T-helper 2 cell (primary cell): ENCODE measurements around the gene CDH3.

Experiments
- DNase-seq, 5 experiments: peaks; one replicate each; pipeline versions ENCODE4 v3.0.0 to v3.0.0-alpha.2; 2012 to 2022
- total RNA-seq, 2 donors: gene quantifications; one replicate each; lab custom pipeline; 2026; lab: John Stamatoyannopoulos, UW

Gene CDH3
- total RNA-seq = 0 to 0.31 reads per million in 2 donors

- peak in 1 of 5 experiments; percentile 12 for DNase-seq
These were observed at the start of gene CDH3 for GRCh38 chr16:68644715-68645493. TSS of gene CDH3 (plus strand) at chr16:68645310. CDS start at chr16:68645380, 70 bp downstream.

GRCh38 chr16:68596266-68596665 is 48.8 kb upstream of the CDH3 start:
- DNase-seq = no peak

- no peak for DNase-seq
These were observed 45.5 kb upstream of the CDH3 start for GRCh38 chr16:68599586-68599985.

- no peak for DNase-seq
These were observed 39.4 kb upstream of the CDH3 start for GRCh38 chr16:68605746-68606145.

- no peak for DNase-seq
These were observed 37.7 kb upstream of the CDH3 start for GRCh38 chr16:68607443-68607842.

GRCh38 chr16:68608330-68608729 is 36.8 kb upstream of the CDH3 start:
- no peak for DNase-seq

- DNase-seq = no peak
These were observed 32.1 kb upstream of the CDH3 start for GRCh38 chr16:68612996-68613395.

- DNase-seq = no peak
These were observed 27.4 kb upstream of the CDH3 start for GRCh38 chr16:68617734-68618133.

- DNase-seq = no peak
These were observed 18.6 kb upstream of the CDH3 start for GRCh38 chr16:68626557-68626956.

- no peak for DNase-seq
These were observed 17.1 kb upstream of the CDH3 start for GRCh38 chr16:68627951-68628425.

- DNase-seq = no peak
These were observed 15.7 kb upstream of the CDH3 start for GRCh38 chr16:68629351-68629910.

- no peak for DNase-seq
These were observed 9.0 kb upstream of the CDH3 start for GRCh38 chr16:68636064-68636560.

- DNase-seq = no peak
These were observed 8.3 kb upstream of the CDH3 start for GRCh38 chr16:68636818-68637217.

GRCh38 chr16:68640972-68641371 is 4.1 kb upstream of the CDH3 start:
- DNase-seq = no peak

- DNase-seq = no peak
These were observed 3.1 kb upstream of the CDH3 start for GRCh38 chr16:68642047-68642435.

- DNase-seq = no peak
These were observed 2.5 kb upstream of the CDH3 start for GRCh38 chr16:68642436-68643101.

- no peak for DNase-seq
These were observed 1.9 kb upstream of the CDH3 start for GRCh38 chr16:68643227-68643626.

- DNase-seq = no peak
These were observed 1.3 kb upstream of the CDH3 start for GRCh38 chr16:68643847-68644246.

GRCh38 chr16:68644296-68644695 is 814 bp upstream of the CDH3 start:
- no peak for DNase-seq

GRCh38 chr16:68645494-68646388 is 631 bp downstream of the CDH3 start:
- no peak for DNase-seq

GRCh38 chr16:68646953-68647659 is 2.0 kb downstream of the CDH3 start:
- DNase-seq = peak in 1 of 5 experiments; percentile 25

GRCh38 chr16:68651136-68651535 is 6.0 kb downstream of the CDH3 start:
- DNase-seq = no peak
